IMR-90 (cell line): ENCODE measurements around the gene COMP. TPM values are rescaled to one million over a fixed set of nuclear protein-coding genes. Genes with fewer than 3 reads are reported as not detected.

Experiments used
- ATAC-seq: fragments of 200-7000 bp; cut with Tn5 transposase; 2 replicates; pipeline ENCODE4 v1.9.1; 2020; ENCODE audit warnings: low read depth, mild to moderate bottlenecking, moderate library complexity
- BruUV-seq: library from RNA; stranded (reverse); fragments of 400-500 nt; replicated peaks from 2 replicates; lab custom pipeline; 2021; lab: Mats Ljungman, UMichigan
- CTCF ChIA-PET: fragments of 300-600 bp; formaldehyde crosslinking; extraction: SDS; loops from one replicate; lab custom pipeline; 2021; ENCODE audit warnings: antibody characterized with exemption; lab: Yijun Ruan, JAX
- POLR2A ChIA-PET: fragments of 300-600 bp; sonication (Branson Sonifier 250); formaldehyde crosslinking; loops from one replicate; lab custom pipeline; 2022; ENCODE audit warnings: antibody characterized with exemption; ENCODE audit not compliant: unreplicated experiment; lab: Charles Lee
- DNase-seq: peaks from one replicate; pipeline ENCODE4 v3.0.0; 2013
- H2AFZ ChIP-seq: replicated peaks from 2 replicates; pipeline ENCODE3; 2013; ENCODE audit warnings: low read length, mild to moderate bottlenecking; ENCODE audit not compliant: poor library complexity
- H2AK5ac ChIP-seq: 2 replicates; pipeline ENCODE4 v1.6.1; 2013; ENCODE audit warnings: low read depth, low read length, inconsistent platforms
- H2AK9ac ChIP-seq: replicated peaks from 2 replicates; pipeline ENCODE3; 2013; ENCODE audit warnings: mild to moderate bottlenecking, low read depth, low read length, moderate library complexity; ENCODE audit not compliant: poor library complexity
- H2BK120ac ChIP-seq: 2 replicates; pipeline ENCODE4 v1.6.1; 2013; ENCODE audit warnings: low read depth, low read length, inconsistent platforms
- H2BK15ac ChIP-seq: 3 replicates; pipeline ENCODE4 v1.6.1; 2013; ENCODE audit warnings: low read depth, low read length, inconsistent platforms
- H2BK20ac ChIP-seq: 2 replicates; pipeline ENCODE4 v1.6.1; 2013; ENCODE audit warnings: low read depth, mild to moderate bottlenecking, inconsistent platforms, low read length, moderate library complexity
- H2BK5ac ChIP-seq: 2 replicates; pipeline ENCODE4 v1.6.1; 2013; ENCODE audit warnings: mild to moderate bottlenecking, low read depth, low read length, inconsistent platforms; ENCODE audit not compliant: poor library complexity, severe bottlenecking
- H3K14ac ChIP-seq: replicated peaks from 2 replicates; pipeline ENCODE4 v1.6.1; 2013; ENCODE audit warnings: low read depth, low read length, inconsistent platforms
- H3K18ac ChIP-seq: 2 replicates; pipeline ENCODE4 v1.6.1; 2013; ENCODE audit warnings: low read depth, low read length, control low read depth
- H3K23ac ChIP-seq: 2 replicates; pipeline ENCODE4 v1.6.1; 2013; ENCODE audit warnings: low read depth, low read length, inconsistent platforms
- H3K27ac ChIP-seq: 2 replicates; pipeline ENCODE4 v1.5.1; 2013; ENCODE audit warnings: mild to moderate bottlenecking, control low read depth, low read length; ENCODE audit not compliant: insufficient read depth
- H3K27me3 ChIP-seq: 2 replicates; pipeline ENCODE4 v1.6.1; 2013; ENCODE audit warnings: low read length; ENCODE audit not compliant: control insufficient read depth, insufficient read depth
- H3K36me3 ChIP-seq: 2 replicates; pipeline ENCODE4 v1.6.1; 2013; ENCODE audit warnings: low read length, mixed read lengths; ENCODE audit not compliant: control insufficient read depth, insufficient read depth
- H3K4ac ChIP-seq: 2 replicates; pipeline ENCODE4 v1.6.1; 2013; ENCODE audit warnings: low read depth, low read length, inconsistent platforms
- H3K4me1 ChIP-seq: 2 replicates; pipeline ENCODE4 v1.6.1; 2013; ENCODE audit warnings: low read length, mixed read lengths; ENCODE audit not compliant: control insufficient read depth, insufficient read depth
- H3K4me2 ChIP-seq: 2 replicates; pipeline ENCODE4 v1.6.1; 2013; ENCODE audit warnings: low read depth, mild to moderate bottlenecking, control low read depth, low read length, moderate library complexity
- H3K4me3 ChIP-seq: 2 replicates; pipeline ENCODE4 v1.5.1; 2013; ENCODE audit warnings: low read depth, mild to moderate bottlenecking, control low read depth, low read length, moderate library complexity; ENCODE audit not compliant: insufficient read depth
- H3K56ac ChIP-seq: 2 replicates; pipeline ENCODE4 v1.6.1; 2013; ENCODE audit warnings: low read length, inconsistent platforms; ENCODE audit not compliant: insufficient read depth; ENCODE audit errors: extremely low read depth
- H3K79me1 ChIP-seq, 2 experiments: 2 replicates each; pipeline ENCODE4 v1.6.1; 2013; ENCODE audit warnings: low read length in 2 of 2, inconsistent platforms in 1 of 2, low read depth in 1 of 2
- H3K9ac ChIP-seq: 2 replicates; pipeline ENCODE4 v1.6.1; 2013; ENCODE audit warnings: low read depth, low read length, control low read depth
- H3K9me1 ChIP-seq: 2 replicates; pipeline ENCODE4 v1.6.1; 2013; ENCODE audit warnings: low read length, inconsistent platforms; ENCODE audit not compliant: insufficient read depth
- H3K9me3 ChIP-seq: 2 replicates; pipeline ENCODE4 v1.6.1; 2013; ENCODE audit warnings: low read length; ENCODE audit not compliant: control insufficient read depth, insufficient read depth
- H4K20me1 ChIP-seq: 2 replicates; pipeline ENCODE4 v1.6.1; 2013; ENCODE audit warnings: low read length, inconsistent platforms; ENCODE audit not compliant: insufficient read depth
- H4K5ac ChIP-seq: 2 replicates; pipeline ENCODE4 v1.6.1; 2013; ENCODE audit warnings: mild to moderate bottlenecking, low read depth, low read length, control low read depth
- H4K8ac ChIP-seq, 2 experiments: 2 replicates each; pipeline ENCODE4 v1.6.1; 2013; ENCODE audit warnings: low read depth in 2 of 2, low read length in 2 of 2, control low read depth in 1 of 2, inconsistent platforms in 1 of 2
- H4K91ac ChIP-seq: 2 replicates; pipeline ENCODE4 v1.6.1; 2013; ENCODE audit warnings: low read depth, low read length, inconsistent platforms; ENCODE audit not compliant: insufficient read depth
- BHLHE40 ChIP-seq: fragments of 150-350 bp; IDR thresholded peaks from 2 replicates; pipeline ENCODE4 v1.6.1; 2016; ENCODE audit warnings: mild to moderate bottlenecking, low read depth, low read length
- CEBPB ChIP-seq: IDR thresholded peaks from 2 replicates; pipeline ENCODE4 v1.6.1; 2012; ENCODE audit warnings: low read depth, low read length, improper control_type of control experiment
- CHD1 ChIP-seq: IDR thresholded peaks from 2 replicates; pipeline ENCODE4 v1.6.1; 2012; ENCODE audit warnings: low read depth, low read length, improper control_type of control experiment
- CTCF ChIP-seq: conservative IDR thresholded peaks from 2 replicates; pipeline ENCODE4 v1.5.1; 2012; ENCODE audit warnings: mild to moderate bottlenecking, low read depth, low read length, improper control_type of control experiment
- ELK1 ChIP-seq: fragments of 150-350 bp; IDR thresholded peaks from 2 replicates; pipeline ENCODE4 v1.6.1; 2016; ENCODE audit warnings: low read depth, mild to moderate bottlenecking, low read length, moderate library complexity, borderline replicate concordance
- FOS ChIP-seq: fragments of 150-350 bp; IDR thresholded peaks from 2 replicates; pipeline ENCODE4 v1.6.1; 2016; ENCODE audit warnings: low read depth, low read length
- MAFK ChIP-seq: IDR thresholded peaks from 2 replicates; pipeline ENCODE4 v1.6.1; 2012; ENCODE audit warnings: low read depth, low read length, improper control_type of control experiment
- MAZ ChIP-seq: IDR thresholded peaks from 2 replicates; pipeline ENCODE4 v1.6.1; 2012; ENCODE audit warnings: low read depth, mild to moderate bottlenecking, low read length, improper control_type of control experiment, moderate library complexity, borderline replicate concordance
- MXI1 ChIP-seq: IDR thresholded peaks from 2 replicates; pipeline ENCODE4 v1.6.1; 2012; ENCODE audit warnings: low read depth, mild to moderate bottlenecking, low read length, moderate library complexity, borderline replicate concordance
- NFE2L2 ChIP-seq: fragments of 150-350 bp; IDR thresholded peaks from 2 replicates; pipeline ENCODE4 v1.6.1; 2016; ENCODE audit warnings: low read depth, mild to moderate bottlenecking, low read length
- POLR2A ChIP-seq: IDR thresholded peaks from 2 replicates; pipeline ENCODE4 v1.6.1; 2012; ENCODE audit warnings: mild to moderate bottlenecking, low read depth, low read length
- RAD21 ChIP-seq: IDR thresholded peaks from 2 replicates; pipeline ENCODE4 v1.6.1; 2012; ENCODE audit warnings: low read length, improper control_type of control experiment
- RCOR1 ChIP-seq: IDR thresholded peaks from 2 replicates; pipeline ENCODE4 v1.6.1; 2012; ENCODE audit warnings: mild to moderate bottlenecking, low read length, improper control_type of control experiment; ENCODE audit not compliant: insufficient replicate concordance
- RFX5 ChIP-seq: IDR thresholded peaks from 2 replicates; pipeline ENCODE4 v1.8.0; 2012; ENCODE audit warnings: low read depth, mild to moderate bottlenecking, low read length, moderate library complexity
- SMC3 ChIP-seq: fragments of 150-350 bp; IDR thresholded peaks from 2 replicates; pipeline ENCODE4 v1.6.1; 2016; ENCODE audit warnings: low read depth, mild to moderate bottlenecking, antibody characterized with exemption, low read length, moderate library complexity
- USF2 ChIP-seq: fragments of 150-350 bp; IDR thresholded peaks from 2 replicates; pipeline ENCODE4 v1.6.1; 2017; ENCODE audit warnings: mild to moderate bottlenecking, antibody characterized with exemption, low read length, low read depth
- WGBS, 2 experiments: methylation state at CpG; one replicate each; pipeline versions ENCODE4 v1.1.5 to v1.1.7; 2013; ENCODE audit warnings: missing lambda C conversion rate in 2 of 2; ENCODE audit not compliant: insufficient read length in 1 of 2; ENCODE audit errors: extremely low coverage in 2 of 2; 5-methylcytosine and 5-hydroxymethylcytosine counted together
- dilution Hi-C: fragments of 300-500 bp; cut with HindIII; formaldehyde crosslinking; loops from one replicate; pipeline ENCODE4 v1.14.3; 2018; ENCODE audit warnings: low sequenced_read_pairs; ENCODE audit not compliant: unreplicated experiment
- in situ Hi-C: fragments of 300-500 bp; cut with MboI; formaldehyde crosslinking; loops from 3 replicates; pipeline ENCODE4 v1.14.3; 2019; ENCODE audit warnings: low sequenced_read_pairs, inconsistent platforms, mixed read lengths
- intact Hi-C: fragments of 100-400 bp; cut with micrococcal nuclease; formaldehyde crosslinking; loops from 2 replicates; pipeline ENCODE4 v1.10.0; 2022
- polyA plus RNA-seq, 3 experiments: library from polyadenylated mRNA; depleted of rRNA; stranded (reverse); fragments of >200 nt; gene quantifications; 2 replicates each; pipeline ENCODE4 v1.2.3, GENCODE V29; 2012; ENCODE audit warnings: low replicate concordance in 1 of 3
- total RNA-seq: library from RNA; depleted of rRNA; stranded (reverse); fragments of >200 nt; gene quantifications from 2 replicates; pipeline ENCODE4 v1.2.3, GENCODE V29; 2012

COMP gene
- total and polyA plus RNA-seq, 2 of the 4 experiments (the other 2 are of a cell fraction): under 0.01 to 0.43 TPM

- ChIA-PET POLR2A (no interaction called here), CTCF (no interaction called here)
- no peak overlapping the region for H3K14ac ChIP-seq
- H3K18ac ChIP-seq: no peak overlapping the region
- H3K4me2 ChIP-seq: no peak overlapping the region
- WGBS, 2 experiments: 77% methylated on average over 7 of the region's 11 CpGs; no CpG with 5 or more reads in 1 of the 2 experiments
- no peak overlapping the region for H4K5ac ChIP-seq
- ATAC-seq: no peak
- H2AFZ ChIP-seq: no peak overlapping the region
- H3K56ac ChIP-seq: no peak overlapping the region
- intact Hi-C loops (no loop called here), dilution Hi-C loops (no loop called here), in situ Hi-C loops (no loop called here)
- H3K9ac ChIP-seq: no peak overlapping the region
- peaks cover 16% of the 10 kb centered on the region for H4K20me1 ChIP-seq
- DNase-seq: no peak
- H2BK5ac ChIP-seq: no peak overlapping the region
- no peaks in the 10 kb centered on the region for H3K9me3 ChIP-seq
- TF ChIP-seq ELK1 (no peak), POLR2A (no peak), MXI1 (no peak), SMC3 (no peak), MAZ (no peak), NFE2L2 (no peak), RFX5 (no peak), CTCF (no peak), CHD1 (no peak), MAFK (no peak), CEBPB (no peak), RCOR1 (no peak), BHLHE40 (no peak), FOS (no peak), USF2 (no peak), RAD21 (no peak)
- no peak overlapping the region for H2BK20ac ChIP-seq
- H4K8ac ChIP-seq: no peak overlapping the region
- H4K91ac ChIP-seq: no peak overlapping the region
- H3K4me3 ChIP-seq: no peak overlapping the region
- peaks cover 6% of the 10 kb centered on the region; the same call in 1 of the 2 replicates for H3K9me1 ChIP-seq
- no peak overlapping the region for H2AK9ac ChIP-seq
- BruUV-seq: no TSS peak
- no peak overlapping the region for H2AK5ac ChIP-seq
- peaks cover 14% of the 10 kb centered on the region for H3K4me1 ChIP-seq
- H3K27ac ChIP-seq: no peak overlapping the region
- H2BK120ac ChIP-seq: no peak overlapping the region
- H2BK15ac ChIP-seq: no peak overlapping the region
- H3K79me1 ChIP-seq: no peaks in the 10 kb centered on the region
- no peaks in the 10 kb centered on the region; the same call in 1 of the 2 replicates for H3K36me3 ChIP-seq
- no peaks in the 10 kb centered on the region for H3K27me3 ChIP-seq
- H3K23ac ChIP-seq: no peak overlapping the region
- no peak overlapping the region for H3K4ac ChIP-seq
Measured at GRCh38 chr19:18774107-18774506, 17.0 kb downstream of the COMP start.
